GM18511 (cell line): Measurements from ENCODE around the gene PRDM16.

Source experiments
- ATAC-seq: cut with Tn5 transposase; IDR thresholded peaks from one replicate; pipeline ENCODE4 v1.9.1; 2021; ENCODE audit warnings: mild to moderate bottlenecking, moderate library complexity; ENCODE audit not compliant: unreplicated experiment

The PRDM16 gene

GRCh38 chr1:3419415-3420204, 350.6 kb downstream of the PRDM16 start:
- no peak for ATAC-seq

DNA sequence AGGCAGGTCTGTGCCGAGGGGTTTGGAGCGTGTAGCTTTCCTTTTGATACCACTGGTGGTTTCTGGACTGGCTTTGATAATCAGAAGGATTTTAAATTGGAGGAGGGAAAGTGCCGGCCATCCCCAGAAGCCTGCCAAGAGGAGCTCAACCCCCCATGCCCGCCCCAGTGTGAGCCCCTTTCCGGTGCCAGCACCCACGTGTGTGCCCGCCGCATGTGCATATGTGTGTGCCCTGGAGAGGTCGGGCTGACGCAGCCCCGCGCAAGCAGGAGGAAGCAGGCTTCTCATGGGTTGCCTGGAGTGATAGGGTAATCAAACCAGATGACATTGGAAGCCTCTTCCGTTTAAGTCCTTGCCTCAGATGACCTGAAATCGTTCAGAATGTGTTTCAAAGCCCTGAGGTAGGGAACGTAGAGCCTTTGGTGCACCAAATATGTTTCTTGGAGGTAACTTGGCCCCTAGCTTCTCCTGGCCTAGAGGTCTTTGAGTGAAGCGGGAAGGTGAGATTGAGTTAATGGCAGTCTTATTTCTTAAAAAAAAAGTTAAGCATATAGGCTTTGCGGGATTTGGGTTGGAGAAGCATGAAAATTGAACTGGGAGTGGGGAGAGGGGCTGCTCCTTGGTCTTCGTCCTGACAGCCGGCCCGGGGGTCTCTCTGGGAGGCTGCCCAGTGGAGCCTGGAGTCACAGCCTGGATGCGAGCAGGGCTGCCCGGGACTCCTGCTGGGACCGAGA, 351.4 kb downstream of the PRDM16 start:
- ATAC-seq: no peak

DNA sequence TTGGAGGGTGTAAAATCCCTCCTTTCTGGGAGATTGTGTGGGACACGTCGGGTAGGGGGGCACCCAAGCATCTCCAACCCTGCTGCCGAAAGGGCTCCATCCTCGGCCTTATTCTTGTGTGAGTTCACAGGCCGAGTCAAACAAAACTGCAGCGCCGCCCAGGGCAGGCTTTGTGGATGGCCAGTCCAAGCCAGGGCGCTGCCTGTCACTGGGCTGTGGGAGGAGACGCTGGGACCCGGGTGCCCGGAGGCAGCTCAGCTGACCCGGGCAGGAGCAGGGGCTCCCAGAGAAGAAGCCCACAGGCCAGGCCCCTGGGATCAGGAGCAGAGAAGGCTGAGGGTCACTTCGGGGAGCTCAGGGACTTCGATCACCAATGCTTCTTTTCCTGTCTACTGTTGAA, 353.6 kb downstream of the PRDM16 start:
- no peak for ATAC-seq

DNA sequence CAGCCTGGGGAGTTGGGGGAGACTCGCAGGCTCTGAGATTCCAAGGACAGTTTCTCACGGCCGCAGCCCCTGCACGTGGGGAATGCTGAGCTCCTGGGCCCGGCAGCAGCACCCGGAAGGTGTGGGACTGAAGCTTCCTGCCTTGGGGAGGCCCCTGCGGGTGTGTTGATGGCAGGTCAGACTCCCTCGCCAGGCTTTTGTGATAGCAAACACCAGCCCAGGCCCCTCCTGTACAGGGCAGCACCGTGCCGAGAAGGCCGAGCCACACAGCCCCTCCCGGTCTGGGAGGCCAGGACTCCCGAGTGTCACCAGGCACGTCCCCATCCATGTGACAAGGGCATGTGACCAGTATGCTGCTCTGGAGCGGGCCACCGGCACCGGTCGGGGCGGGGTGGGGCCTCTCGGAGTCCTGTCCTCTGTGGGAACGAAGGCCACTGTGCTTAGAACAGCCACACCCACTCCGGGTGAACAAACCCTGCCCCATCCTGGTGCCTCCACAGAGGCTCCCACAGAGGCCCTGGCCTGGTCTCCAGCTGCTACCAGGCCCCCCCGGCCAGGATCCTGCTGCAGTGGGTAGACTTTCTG, 354.3 kb downstream of the PRDM16 start:
- ATAC-seq: no peak

DNA sequence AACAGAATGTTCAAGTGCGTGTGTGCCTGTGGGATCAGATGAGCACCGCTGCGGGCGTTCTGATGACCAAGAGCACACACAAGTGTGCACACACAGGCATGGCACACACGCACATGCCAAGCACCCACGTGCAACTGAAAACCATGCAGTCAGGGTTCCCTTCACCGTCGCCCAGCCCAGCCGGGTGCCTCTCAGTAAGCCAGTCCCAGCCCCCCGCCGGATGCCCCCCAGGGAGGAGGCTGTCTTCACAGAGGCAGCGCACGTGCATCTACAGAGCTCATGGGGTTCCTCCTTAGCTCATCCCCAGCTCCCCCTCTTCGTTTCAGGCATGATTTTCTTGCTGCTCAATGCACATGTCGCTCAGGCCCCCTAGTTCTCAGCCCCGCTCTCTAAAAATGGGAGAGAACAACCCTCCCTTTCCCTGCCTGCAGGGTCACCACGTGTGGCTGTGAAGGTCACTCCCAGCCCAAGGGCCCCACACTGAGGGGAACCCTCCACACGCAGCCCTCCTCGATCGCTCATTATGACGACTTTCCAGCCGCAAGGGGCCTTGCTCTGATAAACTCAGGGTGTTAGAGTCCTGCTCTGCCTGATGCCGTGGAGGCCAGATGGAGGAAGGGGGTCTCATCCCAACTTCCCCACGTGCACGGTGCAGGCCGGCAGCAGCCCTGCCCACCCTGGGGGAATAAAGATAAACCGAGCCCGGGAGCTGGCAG, 355.1 kb downstream of the PRDM16 start:
- ATAC-seq: no peak

DNA sequence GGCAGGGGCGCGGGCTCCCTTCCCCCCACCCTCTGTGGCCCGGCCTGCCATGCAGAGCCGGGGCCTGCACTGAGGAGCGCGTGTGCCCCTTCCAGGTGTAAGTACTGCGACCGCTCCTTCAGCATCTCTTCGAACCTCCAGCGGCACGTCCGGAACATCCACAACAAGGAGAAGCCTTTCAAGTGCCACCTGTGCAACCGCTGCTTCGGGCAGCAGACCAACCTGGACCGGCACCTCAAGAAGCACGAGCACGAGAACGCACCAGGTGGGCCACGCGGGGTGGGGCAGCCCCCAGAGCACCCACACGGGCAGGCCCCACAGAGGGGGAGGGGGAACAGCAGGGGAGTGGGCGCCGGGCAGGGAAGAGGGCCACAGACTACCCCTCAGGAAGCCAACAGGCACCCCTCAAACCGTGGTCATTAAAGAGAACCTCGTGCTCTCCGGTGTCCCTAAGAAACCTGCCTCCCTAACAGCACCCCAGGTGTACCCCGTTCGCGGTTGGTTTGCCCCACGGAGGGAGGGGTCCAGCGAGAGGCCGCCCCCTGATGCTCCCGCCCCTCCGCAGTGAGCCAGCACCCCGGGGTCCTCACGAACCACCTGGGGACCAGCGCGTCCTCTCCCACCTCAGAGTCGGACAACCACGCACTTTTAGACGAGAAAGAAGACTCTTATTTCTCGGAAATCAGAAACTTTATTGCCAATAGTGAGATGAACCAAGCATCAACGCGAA, 356.6 kb downstream of the PRDM16 start:
- no peak for ATAC-seq

DNA sequence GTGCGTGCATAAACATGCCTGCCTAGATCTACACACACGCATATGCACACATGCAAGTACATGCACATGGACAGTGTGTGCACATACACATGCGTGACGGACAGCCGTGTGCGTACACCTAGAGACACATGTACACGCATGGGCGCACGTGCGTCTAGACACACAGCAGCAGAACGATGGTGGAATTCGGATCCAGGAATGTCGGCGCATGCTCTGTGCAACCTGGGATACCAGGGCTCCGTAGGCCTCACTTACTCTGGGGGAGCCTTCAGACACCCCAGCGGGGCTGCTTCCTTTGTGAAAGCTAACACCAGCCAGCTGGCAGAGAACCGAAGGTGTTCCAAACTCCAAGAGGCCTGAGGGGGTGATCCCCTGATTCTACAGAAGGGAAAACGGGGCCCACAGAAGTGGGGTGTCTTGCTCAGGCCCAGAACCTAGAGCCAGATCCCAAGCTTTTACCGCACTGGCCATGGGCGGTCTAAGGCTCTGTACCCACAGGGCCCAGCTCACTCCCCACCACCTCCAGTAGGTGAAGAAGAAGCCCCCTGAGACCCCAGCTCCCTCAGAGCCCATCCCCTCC, 358.0 kb downstream of the PRDM16 start:
- no peak for ATAC-seq

DNA sequence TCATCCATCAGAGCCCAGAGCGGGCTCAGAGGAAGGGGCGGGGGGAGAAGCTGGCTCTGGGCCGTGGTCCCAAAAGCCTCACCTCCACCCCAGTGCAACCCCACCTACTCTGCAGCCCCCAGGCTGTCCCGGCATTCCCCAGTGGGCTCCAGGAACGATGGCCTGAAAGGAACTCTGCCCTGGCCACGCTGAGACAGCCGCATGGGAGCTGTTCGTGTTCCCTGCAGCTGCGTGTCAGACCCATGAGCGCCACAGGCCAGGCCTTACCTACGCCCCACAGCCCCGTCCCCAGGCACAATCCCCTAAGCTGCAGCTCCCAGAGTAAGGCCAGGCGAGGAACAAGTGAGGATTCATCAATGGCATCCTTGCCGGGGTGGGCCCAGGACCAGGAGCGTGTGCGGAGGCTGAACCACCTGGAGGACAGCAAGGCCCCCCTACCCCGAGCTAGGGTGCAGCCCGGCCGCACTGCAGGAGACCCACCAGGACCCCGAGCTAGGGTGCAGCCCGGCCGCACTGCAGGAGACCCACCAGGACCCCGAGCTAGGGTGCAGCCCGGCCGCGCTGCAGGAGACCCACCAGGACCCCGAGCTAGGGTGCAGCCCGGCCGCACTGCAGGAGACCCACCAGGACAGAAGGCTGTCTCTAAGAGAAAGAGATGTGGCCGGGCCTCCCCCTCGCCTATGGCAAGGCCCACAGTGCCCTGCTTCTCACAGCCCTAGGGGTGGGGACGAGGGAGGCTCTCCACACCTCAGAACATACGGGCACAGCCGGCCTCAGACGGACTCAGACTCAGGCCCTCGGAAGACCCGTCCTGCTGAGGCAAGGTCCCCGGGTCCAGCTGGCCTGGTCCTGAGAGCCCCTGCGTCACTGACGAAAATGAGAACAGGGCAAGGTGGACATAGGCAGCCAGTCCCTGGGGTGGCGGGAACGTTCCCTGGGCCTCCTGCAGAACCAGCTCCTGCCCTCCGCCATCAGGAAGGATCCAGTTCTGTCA, 359.0 kb downstream of the PRDM16 start:
- ATAC-seq: no peak

DNA sequence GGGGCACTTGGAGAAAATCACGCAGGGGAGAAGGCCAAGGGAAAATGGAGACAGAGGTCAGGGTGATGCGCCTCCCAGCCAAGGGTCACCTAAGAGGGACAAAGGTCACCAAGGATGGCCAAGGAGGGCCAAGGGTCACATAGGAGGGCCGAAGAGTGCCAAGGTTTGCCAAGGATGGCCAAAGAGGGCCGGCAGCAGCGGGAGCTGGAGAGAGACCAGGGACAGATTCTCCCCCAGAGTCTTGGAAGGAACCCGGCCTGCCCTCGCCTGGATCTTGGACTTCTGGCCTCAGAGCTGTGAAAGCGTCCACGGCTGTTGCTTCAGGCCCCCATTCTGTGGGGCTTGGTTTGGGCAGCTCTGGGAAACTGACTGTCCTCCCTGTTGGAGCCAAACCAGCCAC, 359.9 kb downstream of the PRDM16 start:
- ATAC-seq: no peak

GRCh38 chr1:3429320-3429719, 360.3 kb downstream of the PRDM16 start:
- ATAC-seq: no peak

DNA sequence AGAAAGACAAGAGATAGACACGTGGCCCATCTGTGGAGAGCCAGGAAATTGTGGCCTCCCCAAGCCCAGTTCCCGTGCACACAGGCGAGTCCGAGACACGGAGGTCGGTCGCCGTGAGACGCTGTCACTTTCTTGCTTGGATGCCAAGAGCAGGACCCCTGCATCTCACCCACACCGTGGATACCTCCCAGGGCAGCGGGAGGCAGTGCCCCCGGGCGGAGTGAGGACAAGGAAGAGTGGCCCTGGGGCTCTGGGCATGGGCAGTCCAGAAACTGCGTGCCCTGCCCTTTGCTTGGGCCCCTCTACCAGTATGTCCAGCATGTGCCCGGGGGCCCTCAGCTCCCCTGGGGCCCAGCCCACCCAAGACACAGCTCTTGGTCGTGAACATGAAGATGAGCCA, 360.8 kb downstream of the PRDM16 start:
- no peak for ATAC-seq

DNA sequence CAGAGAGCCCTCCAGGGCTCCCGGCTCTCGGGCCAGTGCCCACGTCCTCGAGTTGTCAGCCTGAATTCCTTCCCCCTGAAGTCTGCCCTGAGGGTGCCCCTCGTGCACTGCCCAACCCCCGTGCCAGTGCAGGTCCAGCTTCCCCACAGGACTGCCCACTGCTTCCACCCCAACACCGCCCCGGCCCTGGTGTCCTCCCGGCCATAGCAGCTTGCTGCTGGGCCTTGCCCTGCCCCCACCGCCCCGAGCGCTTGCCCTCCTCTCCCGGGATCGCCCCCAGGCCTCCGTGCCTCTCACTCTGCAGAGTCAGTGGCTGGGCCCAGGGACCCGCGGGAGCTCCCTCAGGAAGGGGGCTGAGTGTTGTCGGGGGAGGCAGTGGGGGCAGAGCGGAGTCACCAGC, 361.4 kb downstream of the PRDM16 start:
- no peak for ATAC-seq

- no peak for ATAC-seq
Measured at GRCh38 chr1:3430820-3431219, 361.8 kb downstream of the PRDM16 start.

- no peak for ATAC-seq
Measured at GRCh38 chr1:3431266-3431665, 362.3 kb downstream of the PRDM16 start.

DNA sequence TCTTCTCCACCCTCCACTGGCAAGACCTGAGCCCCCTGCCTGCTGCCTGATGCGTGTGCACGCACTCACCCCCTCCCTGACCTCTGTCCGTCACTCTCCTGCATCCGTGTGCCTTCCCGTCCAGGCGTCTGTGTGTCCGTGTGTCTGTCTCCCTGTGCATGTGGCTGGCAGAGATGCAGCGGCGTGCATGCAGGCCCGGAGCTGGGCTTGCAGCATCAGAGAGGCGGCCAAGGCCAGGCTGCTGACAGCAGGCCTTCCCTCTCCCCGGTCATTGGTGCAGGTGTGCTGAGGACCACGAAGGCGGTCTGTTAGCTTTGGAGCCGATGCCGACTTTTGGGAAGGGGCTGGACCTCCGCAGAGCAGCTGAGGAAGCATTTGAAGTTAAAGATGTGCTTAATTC, 362.7 kb downstream of the PRDM16 start:
- ATAC-seq: no peak

DNA sequence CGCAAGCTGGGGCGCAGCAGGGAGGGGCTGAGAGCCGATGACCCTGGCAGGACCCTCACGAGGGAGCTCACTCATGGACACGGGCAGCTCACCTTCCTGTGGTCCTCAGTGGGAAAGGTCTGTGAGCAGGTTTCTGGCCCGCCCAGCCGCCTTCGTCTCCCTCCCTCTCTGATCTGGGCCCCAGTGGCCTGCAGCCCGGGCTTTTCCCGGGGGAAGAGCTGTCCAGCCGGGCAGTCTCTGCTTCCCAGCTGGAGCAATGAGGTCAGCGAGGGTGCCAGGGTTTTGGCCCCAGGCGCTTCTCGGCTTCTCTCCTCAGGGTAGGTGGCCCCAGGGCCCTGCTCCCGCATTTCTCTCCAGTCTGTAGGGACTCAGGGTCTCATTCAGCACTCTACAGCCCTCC, 363.3 kb downstream of the PRDM16 start:
- ATAC-seq: no peak

DNA sequence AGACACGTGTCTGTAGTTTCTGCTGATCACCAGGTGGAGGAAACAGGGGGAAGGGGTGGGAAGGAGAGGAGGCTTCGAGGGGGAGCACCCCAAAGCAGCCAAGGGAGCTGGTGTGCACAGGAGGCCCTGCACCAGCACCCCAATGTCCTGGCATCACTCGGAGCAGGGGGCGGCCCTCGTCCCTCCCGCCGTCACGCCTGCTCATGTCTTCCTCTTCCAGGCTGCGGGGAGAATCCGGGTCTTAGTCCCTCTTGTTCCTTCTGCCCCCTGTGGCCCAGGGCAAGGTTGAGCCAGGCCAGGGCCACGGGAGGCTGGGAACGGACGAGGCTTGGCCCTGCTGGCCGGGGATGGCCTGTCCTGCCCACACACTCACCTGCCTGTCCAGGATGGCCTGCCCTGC, 364.1 kb downstream of the PRDM16 start:
- ATAC-seq: no peak

DNA sequence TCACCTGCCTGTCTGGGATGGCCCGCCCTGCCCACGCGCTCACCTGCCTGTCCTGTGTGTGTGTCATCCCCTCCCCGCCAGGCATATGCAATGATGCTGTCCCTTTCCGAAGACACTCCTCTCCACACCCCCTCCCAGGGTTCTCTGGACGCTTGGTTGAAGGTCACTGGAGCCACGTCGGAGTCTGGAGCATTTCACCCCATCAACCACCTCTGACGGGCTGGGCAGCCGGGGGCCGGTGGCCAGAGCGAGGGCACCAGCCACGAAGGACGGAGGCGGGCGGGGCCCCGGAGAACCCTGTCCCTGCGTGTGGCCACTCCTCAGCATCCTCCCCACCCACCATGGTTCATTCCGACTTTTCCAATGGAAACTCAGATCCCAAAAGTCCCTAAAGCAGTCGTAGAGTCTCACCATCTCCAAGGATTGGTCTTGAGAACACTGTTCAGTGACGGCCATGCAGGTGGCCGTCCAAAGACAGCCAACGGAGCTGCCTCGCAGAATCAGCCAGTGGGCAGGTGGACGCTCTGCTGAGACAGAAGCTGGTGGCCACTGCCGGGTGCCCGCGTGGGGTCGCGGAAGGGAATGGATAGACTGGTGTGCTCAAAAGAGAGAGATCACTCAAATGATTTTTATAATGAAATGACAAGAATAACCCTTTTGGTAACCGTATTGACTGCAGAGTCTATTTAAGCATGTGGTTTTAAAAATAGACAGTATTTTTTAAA, 364.8 kb downstream of the PRDM16 start:
- ATAC-seq: no peak
